Left lung (tissue), 10 donors: ENCODE measurements around the gene CDH9. TPM values are rescaled to one million over a fixed set of nuclear protein-coding genes. Genes with fewer than 3 reads are reported as not detected.

Experiments used
- ATAC-seq: fragments of 200-7000 bp; cut with Tn5 transposase; one replicate; pipeline ENCODE4 v1.9.1; 2020; ENCODE audit warnings: moderate library complexity
- DNase-seq, 4 donors: peaks; one replicate each; pipeline ENCODE4 v3.0.0-alpha.2; 2013 to 2020
- H3K27ac ChIP-seq, 2 donors: fragments of 200-600 bp; sonication (generic) in 1 of 2; one replicate each; pipeline versions ENCODE4 v1.5.0 to v1.8.0; 2020 to 2021
- H3K27me3 ChIP-seq, 2 donors: fragments of 200-600 bp; sonication (generic) in 1 of 2; one replicate each; pipeline versions ENCODE4 v1.5.0 to v1.8.0; 2020 to 2021
- H3K36me3 ChIP-seq, 2 donors: fragments of 200-600 bp; sonication (generic) in 1 of 2; one replicate each; pipeline versions ENCODE4 v1.5.0 to v1.8.0; 2020 to 2021
- H3K4me1 ChIP-seq, 2 donors: fragments of 200-600 bp; one replicate each; pipeline ENCODE4 v1.8.0; 2021
- H3K4me3 ChIP-seq, 2 donors: fragments of 200-600 bp; sonication (generic) in 1 of 2; one replicate each; pipeline versions ENCODE4 v1.5.0 to v1.8.0; 2020 to 2021; ENCODE audit warnings: mild to moderate bottlenecking in 1 of 2
- H3K9me3 ChIP-seq, 2 donors: fragments of 200-600 bp; sonication (generic) in 1 of 2; one replicate each; pipeline versions ENCODE4 v1.5.0 to v1.8.0; 2020 to 2021
- CTCF ChIP-seq, 2 donors: fragments of 200-600 bp; sonication (generic) in 1 of 2; IDR thresholded peaks; one replicate each; pipeline versions ENCODE4 v1.5.0 to v1.8.0; 2021; ENCODE audit warnings: antibody characterized with exemption in 2 of 2
- intact Hi-C, 2 donors: fragments of 100-400 bp; cut with DNase I; formaldehyde crosslinking; loops; one replicate each; pipeline versions ENCODE4 v1.11.2 to v1.14.2; 2022
- polyA plus RNA-seq, 6 donors: library from polyadenylated mRNA; unstranded; fragments of 120-200 nt; gene quantifications; one replicate each; pipeline ENCODE4 v1.2.1, GENCODE V29; 2013; ENCODE audit not compliant: insufficient read length in 6 of 6
- total RNA-seq, 2 donors: library from RNA; stranded (reverse); fragmentation: NEBNext Ultra II Directional; extraction: Animal tissue kit (Norgen Biotek cat#: 25700); gene quantifications; one replicate each; pipeline ENCODE4 v1.2.1, GENCODE V29; 2021
- donor health status: DM: no; HTN: yes; CAD: no.
- donor health status: DM: no; HTN: no; CAD: no.

The CDH9 gene
- total and polyA plus RNA-seq, 8 donors = 0.09 to 0.20 (median 0.13) TPM; not detected in 4

- H3K36me3 ChIP-seq = no peaks in the 10 kb centered on the region
- H3K27me3 ChIP-seq = no peaks in the 10 kb centered on the region
- TF ChIP-seq CTCF (IDR thresholded peaks at IDR 0.05) = no peak
- no peak overlapping the region for H3K4me3 ChIP-seq
- H3K4me1 ChIP-seq = no peaks in the 10 kb centered on the region
- intact Hi-C loops = no loop called here
- DNase-seq (no peak), ATAC-seq (no peak)
- H3K27ac ChIP-seq = no peak overlapping the region
- H3K9me3 ChIP-seq = no peaks in the 10 kb centered on the region
Observed at GRCh38 chr5:26981750-26982149, 56.6 kb downstream of the CDH9 start.

- no peak for DNase-seq
- H3K36me3 ChIP-seq = no peaks in the 10 kb centered on the region
- no peaks in the 10 kb centered on the region for H3K27me3 ChIP-seq
- H3K9me3 ChIP-seq = peaks cover 0 to 9% of the 10 kb centered on the region in 2 donors
- H3K27ac ChIP-seq = no peak overlapping the region
- intact Hi-C loops = no loop called here
- no peaks in the 10 kb centered on the region for H3K4me1 ChIP-seq
- no peak for TF ChIP-seq CTCF (IDR thresholded peaks at IDR 0.05)
- ATAC-seq = no peak
- H3K4me3 ChIP-seq = no peak overlapping the region
Observed at GRCh38 chr5:26959290-26959689, 79.1 kb downstream of the CDH9 start.

- H3K9me3 ChIP-seq = peaks cover 0 to 12% of the 10 kb centered on the region in 2 donors
- DNase-seq = no peak
- intact Hi-C loops = no loop called here
- H3K27me3 ChIP-seq = no peaks in the 10 kb centered on the region
- H3K4me3 ChIP-seq = no peak overlapping the region
- no peaks in the 10 kb centered on the region for H3K4me1 ChIP-seq
- no peak for TF ChIP-seq CTCF (IDR thresholded peaks at IDR 0.05)
- H3K36me3 ChIP-seq = no peaks in the 10 kb centered on the region
- no peak overlapping the region for H3K27ac ChIP-seq
- no peak for ATAC-seq
Observed at GRCh38 chr5:26955161-26955560, 83.2 kb downstream of the CDH9 start.

GRCh38 chr5:26948921-26949320, 89.5 kb downstream of the CDH9 start:
- TF ChIP-seq CTCF (IDR thresholded peaks at IDR 0.05) = no peak
- Histone ChIP-seq H3K4me3 (no peak overlapping the region), H3K4me1 (no peaks in the 10 kb centered on the region), H3K27ac (no peak overlapping the region), H3K9me3 (peaks cover 0 to 2% of the 10 kb centered on the region in 2 donors), H3K27me3 (no peaks in the 10 kb centered on the region), H3K36me3 (no peaks in the 10 kb centered on the region)
- intact Hi-C loops = no loop called here
- ATAC-seq = no peak
- no peak for DNase-seq

GRCh38 chr5:26945901-26946300, 92.5 kb downstream of the CDH9 start:
- no peaks in the 10 kb centered on the region for H3K4me1 ChIP-seq
- ATAC-seq = no peak
- intact Hi-C loops = no loop called here

More at GRCh38 chr5:26945901-26946300, 92.5 kb downstream of the CDH9 start:
- no peaks in the 10 kb centered on the region for H3K36me3 ChIP-seq
- no peak overlapping the region for H3K27ac ChIP-seq
- H3K4me3 ChIP-seq = no peak overlapping the region
- no peaks in the 10 kb centered on the region for H3K27me3 ChIP-seq
- H3K9me3 ChIP-seq = peaks cover 0 to 5% of the 10 kb centered on the region in 2 donors
- no peak for TF ChIP-seq CTCF (IDR thresholded peaks at IDR 0.05)
- DNase-seq = no peak
